Measurements from ENCODE around the gene MED27. TPM values are rescaled to one million over a fixed set of nuclear protein-coding genes. Genes with fewer than 3 reads are reported as not detected.

MED27 gene
- total RNA-seq, 3 donors from 2014 or later, result 13.0 to 16.3 (median 14.4) TPM

DNA sequence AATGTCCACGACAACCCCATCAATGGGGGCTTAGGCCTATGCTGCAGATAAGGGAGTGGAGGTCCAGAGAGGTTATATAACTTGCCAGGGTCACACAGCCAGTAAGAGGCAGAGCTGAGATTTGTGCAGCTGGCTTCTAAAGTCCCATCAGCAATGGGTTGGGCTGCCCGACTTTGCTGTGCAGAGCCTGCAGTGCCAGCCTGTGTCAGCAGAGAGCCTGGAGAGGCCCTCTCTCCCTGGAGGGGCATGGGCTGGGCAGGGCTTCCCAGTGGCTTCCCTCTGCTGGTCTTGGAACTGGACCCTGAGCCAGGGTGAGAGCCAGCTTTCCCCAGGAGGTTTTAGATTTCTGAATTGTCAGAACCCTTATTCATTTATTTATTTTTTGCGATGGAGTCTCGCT lies 262.6 kb downstream of the MED27 start:
- H3K4me1 ChIP-seq (ENCODE audit: low read depth), result no peaks in the 10 kb centered on the region
- H3K4me3 ChIP-seq, result no peak overlapping the region
- no peak for ATAC-seq
- no peaks in the 10 kb centered on the region for H3K36me3 ChIP-seq (ENCODE audit: low read depth)
- DNase-seq, result no peak
- no peaks in the 10 kb centered on the region for H3K9me3 ChIP-seq
- intact Hi-C loops (cut with DNase I, micrococcal nuclease), result no loop called here
- TF ChIP-seq, protein P1, sequence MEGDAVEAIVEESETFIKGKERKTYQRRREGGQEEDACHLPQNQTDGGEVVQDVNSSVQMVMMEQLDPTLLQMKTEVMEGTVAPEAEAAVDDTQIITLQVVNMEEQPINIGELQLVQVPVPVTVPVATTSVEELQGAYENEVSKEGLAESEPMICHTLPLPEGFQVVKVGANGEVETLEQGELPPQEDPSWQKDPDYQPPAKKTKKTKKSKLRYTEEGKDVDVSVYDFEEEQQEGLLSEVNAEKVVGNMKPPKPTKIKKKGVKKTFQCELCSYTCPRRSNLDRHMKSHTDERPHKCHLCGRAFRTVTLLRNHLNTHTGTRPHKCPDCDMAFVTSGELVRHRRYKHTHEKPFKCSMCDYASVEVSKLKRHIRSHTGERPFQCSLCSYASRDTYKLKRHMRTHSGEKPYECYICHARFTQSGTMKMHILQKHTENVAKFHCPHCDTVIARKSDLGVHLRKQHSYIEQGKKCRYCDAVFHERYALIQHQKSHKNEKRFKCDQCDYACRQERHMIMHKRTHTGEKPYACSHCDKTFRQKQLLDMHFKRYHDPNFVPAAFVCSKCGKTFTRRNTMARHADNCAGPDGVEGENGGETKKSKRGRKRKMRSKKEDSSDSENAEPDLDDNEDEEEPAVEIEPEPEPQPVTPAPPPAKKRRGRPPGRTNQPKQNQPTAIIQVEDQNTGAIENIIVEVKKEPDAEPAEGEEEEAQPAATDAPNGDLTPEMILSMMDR (IDR thresholded peaks at IDR 0.05), result no peak

DNA sequence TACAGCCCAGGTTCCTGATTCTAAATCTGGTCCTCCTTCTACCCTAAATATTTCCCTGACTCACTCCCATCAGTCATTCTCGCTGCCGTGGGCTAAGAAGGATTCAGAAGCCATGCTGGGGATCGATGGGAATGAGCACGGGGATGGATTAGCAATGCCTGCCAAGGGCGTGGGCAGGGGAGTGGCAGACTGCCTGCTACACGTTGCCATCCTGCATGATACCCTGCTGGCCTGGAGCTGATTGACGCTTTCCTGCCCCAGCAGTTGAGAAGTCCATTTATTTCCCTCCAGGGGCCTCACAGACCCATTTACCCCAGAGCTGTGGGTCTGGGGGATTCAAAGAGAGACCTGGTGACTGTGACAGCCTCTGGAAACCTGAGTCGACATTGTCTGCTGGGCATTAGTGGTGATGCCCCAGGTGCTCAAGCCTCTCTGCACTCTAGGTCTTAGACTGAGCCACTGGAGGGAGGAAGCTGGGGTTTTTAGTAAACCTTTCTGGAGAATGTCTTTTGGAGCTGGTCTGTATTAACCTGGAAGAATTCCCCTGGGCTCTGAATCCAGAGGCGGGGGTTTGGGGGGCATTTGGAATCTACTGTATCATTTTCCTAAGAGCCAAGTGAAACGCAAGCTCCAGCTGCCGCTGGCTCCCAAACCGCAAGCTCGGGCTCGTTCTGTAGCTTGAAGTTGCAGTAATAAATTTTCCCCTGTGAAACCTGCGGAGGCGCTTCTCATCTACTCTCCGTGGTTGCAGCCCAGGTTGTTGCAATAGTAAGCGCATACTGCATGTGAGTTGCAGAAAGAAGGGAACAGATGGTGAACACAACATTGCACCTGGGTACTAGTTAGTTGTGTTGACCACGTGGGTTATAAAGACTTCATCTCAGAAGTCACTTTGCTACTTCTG lies 263.4 kb downstream of the MED27 start:
- ATAC-seq, result no peak
- Histone ChIP-seq H3K36me3 (ENCODE audit: low read depth) (no peaks in the 10 kb centered on the region), H3K4me3 (no peak overlapping the region), H3K4me1 (ENCODE audit: low read depth) (no peaks in the 10 kb centered on the region), H3K9me3 (no peaks in the 10 kb centered on the region)
- TF ChIP-seq, protein P1 (IDR thresholded peaks at IDR 0.05), result no peak
- DNase-seq, result no peak
- intact Hi-C loops (cut with DNase I, micrococcal nuclease), result no loop called here

- intact Hi-C loops (cut with DNase I, micrococcal nuclease), result no loop called here
- H3K4me3 ChIP-seq, result no peak overlapping the region
- H3K4me1 ChIP-seq (ENCODE audit: low read depth), result no peaks in the 10 kb centered on the region
- no peaks in the 10 kb centered on the region for H3K36me3 ChIP-seq (ENCODE audit: low read depth)
- no peak for DNase-seq
- H3K9me3 ChIP-seq, result no peaks in the 10 kb centered on the region
- TF ChIP-seq, protein P1 (IDR thresholded peaks at IDR 0.05), result no peak
- ATAC-seq, result no peak
These were observed 265.0 kb downstream of the MED27 start for GRCh38 chr9:131814707-131815106.

DNA sequence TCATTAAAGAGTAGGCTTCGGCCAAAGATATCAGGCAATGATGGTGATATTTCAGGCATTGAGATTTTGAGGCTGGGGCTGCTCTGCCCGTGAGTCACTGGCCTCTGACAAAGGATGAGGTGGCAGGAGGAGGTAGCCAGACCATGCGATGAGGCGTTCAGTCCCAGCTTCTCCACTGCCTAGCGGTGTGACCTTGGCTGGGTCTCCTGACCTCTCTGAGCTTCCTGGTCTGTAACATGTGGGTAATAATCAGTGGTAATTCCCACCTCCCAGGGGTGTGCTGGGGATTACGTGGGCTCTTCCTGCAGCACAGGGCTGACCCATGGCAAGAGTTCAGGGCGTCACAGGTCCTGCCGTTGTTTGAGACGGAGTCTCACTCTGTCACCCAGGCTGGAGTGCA lies 266.6 kb downstream of the MED27 start:
- TF ChIP-seq, protein P1 (IDR thresholded peaks at IDR 0.05), result no peak
- intact Hi-C loops (cut with DNase I, micrococcal nuclease), result no loop called here
- no peak overlapping the region for H3K4me3 ChIP-seq
- no peaks in the 10 kb centered on the region for H3K4me1 ChIP-seq (ENCODE audit: low read depth)
- DNase-seq, result no peak
- H3K36me3 ChIP-seq (ENCODE audit: low read depth), result no peaks in the 10 kb centered on the region
- ATAC-seq, result no peak
- H3K9me3 ChIP-seq, result no peaks in the 10 kb centered on the region

DNA sequence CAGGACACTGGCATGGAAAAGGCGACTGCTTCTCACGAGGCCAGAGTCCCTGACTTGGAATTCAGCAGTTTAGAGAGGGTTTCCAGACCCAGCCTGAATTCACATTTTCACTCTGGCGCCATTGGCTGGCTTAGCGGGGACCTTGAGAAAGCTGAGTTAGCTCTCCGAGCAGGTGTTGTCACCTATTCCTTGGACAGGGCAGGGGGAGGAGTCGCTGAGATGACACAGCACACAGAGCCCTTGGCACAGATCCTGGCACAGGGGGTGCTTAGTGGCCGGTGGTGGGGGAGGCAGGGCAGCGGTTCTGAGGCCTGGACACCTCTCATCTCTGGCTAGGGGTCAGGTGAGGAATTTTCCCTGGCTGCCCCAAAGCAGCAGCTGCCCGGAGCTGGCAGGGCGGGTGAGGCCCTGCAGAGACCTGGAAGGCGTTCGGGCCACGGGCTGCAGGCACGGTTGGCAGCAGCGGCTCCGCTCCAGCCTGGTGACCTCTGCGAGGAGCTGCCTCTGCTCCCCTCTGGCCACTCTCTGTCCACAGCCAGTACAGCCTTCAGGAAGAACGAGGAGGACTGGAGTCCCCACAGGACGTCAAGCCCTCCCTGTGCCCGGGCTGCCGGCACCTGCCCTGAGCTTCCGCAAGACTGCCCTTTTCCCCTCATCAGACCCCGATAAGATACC lies 267.4 kb downstream of the MED27 start:
- Histone ChIP-seq H3K4me3 (no peak overlapping the region), H3K9me3 (no peaks in the 10 kb centered on the region), H3K36me3 (ENCODE audit: low read depth) (no peaks in the 10 kb centered on the region), H3K4me1 (ENCODE audit: low read depth) (no peaks in the 10 kb centered on the region)
- TF ChIP-seq, protein P1 (IDR thresholded peaks at IDR 0.05), result no peak
- intact Hi-C loops (cut with DNase I, micrococcal nuclease), result no loop called here
- DNase-seq (no peak), ATAC-seq (no peak)

Data from mucosa of descending colon (tissue), 3 donors.